SK-N-SH (cell line): ENCODE measurements around the gene EOGT. TPM values are rescaled to one million over a fixed set of nuclear protein-coding genes. Genes with fewer than 3 reads are reported as not detected.

ENCODE experiments used
- CTCF ChIA-PET: fragments of 300-600, 350-600 bp; formaldehyde crosslinking; extraction: SDS; loops from one replicate; lab custom pipeline; 2021; lab: Yijun Ruan, JAX
- POLR2A ChIA-PET: fragments of 350-600 bp; sonication (Branson Sonifier 250); formaldehyde crosslinking; extraction: SDS; loops from one replicate; lab custom pipeline; 2020; ENCODE audit warnings: antibody characterized with exemption, inconsistent platforms; lab: Yijun Ruan, JAX
- DNase-seq: peaks from one replicate; pipeline ENCODE4 v3.0.0; 2012
- H2AFZ ChIP-seq: fragments of 200-600 bp; sonication (generic); 2 replicates; pipeline ENCODE4 v1.8.1; 2016; ENCODE audit warnings: antibody characterized with exemption, mild to moderate bottlenecking, low read depth
- H3F3A ChIP-seq: fragments of 200-600 bp; sonication (generic); replicated peaks from 2 replicates; pipeline ENCODE3; 2016; ENCODE audit warnings: antibody characterized with exemption, mild to moderate bottlenecking; ENCODE audit not compliant: insufficient read depth
- H3K27ac ChIP-seq, 2 experiments: fragments of 200-500 bp in 1 of 2; fragments of 200-600 bp in 1 of 2; sonication (Bioruptor generic) in 1 of 2; sonication (generic), shearing (Covaris generic) in 1 of 2; 2 replicates each; pipeline versions ENCODE4 v1.5.1 to v1.6.1; 2014 to 2016; ENCODE audit warnings: low read depth in 2 of 2, inconsistent platforms in 1 of 2, low read length in 1 of 2, mild to moderate bottlenecking in 1 of 2, mixed read lengths in 1 of 2
- H3K27me3 ChIP-seq: fragments of 200-600 bp; sonication (generic), shearing (Covaris generic); 2 replicates; pipeline ENCODE4 v1.6.1; 2016; ENCODE audit warnings: mixed run types; ENCODE audit not compliant: insufficient read depth
- H3K36me3 ChIP-seq, 2 experiments: fragments of 200-500 bp in 1 of 2; fragments of 200-600 bp in 1 of 2; sonication (Bioruptor generic) in 1 of 2; sonication (generic) in 1 of 2; replicated peaks in 1 of 2; 2 replicates each; pipeline versions ENCODE3 to v1.5.1; 2014 to 2016; ENCODE audit warnings: low read length in 1 of 2, mild to moderate bottlenecking in 1 of 2; ENCODE audit not compliant: insufficient read depth in 2 of 2, control insufficient read depth in 1 of 2
- H3K4me1 ChIP-seq, 2 experiments: fragments of 200-500 bp in 1 of 2; fragments of 200-600 bp in 1 of 2; sonication (Bioruptor generic) in 1 of 2; sonication (generic), shearing (Covaris generic) in 1 of 2; 2 replicates each; pipeline versions ENCODE4 v1.5.1 to v1.6.1; 2014 to 2016; ENCODE audit warnings: low read depth in 1 of 2, low read length in 1 of 2, mixed run types in 1 of 2; ENCODE audit not compliant: insufficient read depth in 2 of 2, control insufficient read depth in 1 of 2
- H3K4me2 ChIP-seq: fragments of 200-600 bp; sonication (generic), shearing (Covaris generic); 2 replicates; pipeline ENCODE4 v1.6.1; 2017; ENCODE audit warnings: mixed run types
- H3K4me3 ChIP-seq, 2 experiments: fragments of 200-500 bp in 1 of 2; fragments of 200-600 bp in 1 of 2; sonication (Bioruptor generic) in 1 of 2; sonication (generic), shearing (Covaris generic) in 1 of 2; 2 replicates each; pipeline versions ENCODE4 v1.5.1 to v1.8.1; 2014 to 2016; ENCODE audit warnings: low read depth in 2 of 2, inconsistent platforms in 1 of 2, low read length in 1 of 2, mild to moderate bottlenecking in 1 of 2, mixed read lengths in 1 of 2, moderate library complexity in 1 of 2
- H3K79me2 ChIP-seq: fragments of 200-600 bp; sonication (generic); 2 replicates; pipeline ENCODE4 v1.8.1; 2017; ENCODE audit warnings: mild to moderate bottlenecking; ENCODE audit not compliant: insufficient read depth
- H3K9ac ChIP-seq: fragments of 200-600 bp; sonication (generic); 2 replicates; pipeline ENCODE4 v1.6.1; 2017; ENCODE audit warnings: mixed run types
- H3K9me2 ChIP-seq: fragments of 200-600 bp; sonication (generic); 2 replicates; pipeline ENCODE4 v1.6.1; 2017; ENCODE audit warnings: mixed run types
- H3K9me3 ChIP-seq: fragments of 200-600 bp; sonication (generic); 2 replicates; pipeline ENCODE4 v1.6.1; 2017; ENCODE audit warnings: mixed run types, mild to moderate bottlenecking, moderate library complexity
- H4K20me1 ChIP-seq: fragments of 200-600 bp; sonication (generic); 2 replicates; pipeline ENCODE4 v1.6.1; 2017; ENCODE audit warnings: mild to moderate bottlenecking, mixed run types; ENCODE audit not compliant: insufficient read depth
- CHD2 ChIP-seq: fragments of 150-350 bp; IDR thresholded peaks from 2 replicates; pipeline ENCODE4 v1.6.1; 2018; ENCODE audit warnings: low read length; ENCODE audit not compliant: partially characterized antibody
- CTCF ChIP-seq: fragments of 200-600 bp; sonication (generic); IDR thresholded peaks from 2 replicates; pipeline ENCODE4 v1.6.1; 2017; ENCODE audit warnings: antibody characterized with exemption, mild to moderate bottlenecking, moderate library complexity
- EP300 ChIP-seq, 2 experiments: IDR thresholded peaks; 2 replicates each; pipeline versions ENCODE4 v1.4.0 to v1.6.1; 2012; ENCODE audit warnings: borderline replicate concordance in 1 of 2, low read depth in 1 of 2, low read length in 1 of 2
- EZH2phosphoT487 ChIP-seq: fragments of 200-600 bp; sonication (generic); IDR thresholded peaks from 2 replicates; pipeline ENCODE4 v1.6.1; 2017; ENCODE audit warnings: low read depth, mixed run types, mild to moderate bottlenecking, antibody characterized with exemption, moderate library complexity, borderline replicate concordance
- FOSL2 ChIP-seq: IDR thresholded peaks from 2 replicates; pipeline ENCODE4 v1.4.0; 2012; ENCODE audit warnings: low read depth, mild to moderate bottlenecking, moderate library complexity, borderline replicate concordance
- FOXJ3 ChIP-seq: sonication (generic); formaldehyde crosslinking; IDR thresholded peaks from 2 replicates; pipeline ENCODE4 v1.5.1; 2020; ENCODE audit warnings: mild to moderate bottlenecking, missing genetic modification reagents
- MAX ChIP-seq: IDR thresholded peaks from 2 replicates; pipeline ENCODE4 v1.4.0; 2012; ENCODE audit warnings: low read depth
- NFIC ChIP-seq: IDR thresholded peaks from 2 replicates; pipeline ENCODE4 v1.4.0; 2012; ENCODE audit warnings: borderline replicate concordance
- RAD21 ChIP-seq: IDR thresholded peaks from 2 replicates; pipeline ENCODE4 v1.6.1; 2012; ENCODE audit warnings: mild to moderate bottlenecking, low read length
- RCOR1 ChIP-seq: fragments of 150-350 bp; IDR thresholded peaks from 2 replicates; pipeline ENCODE4 v1.6.1; 2017; ENCODE audit warnings: antibody characterized with exemption, low read length
- REST ChIP-seq: IDR thresholded peaks from 2 replicates; pipeline ENCODE4 v1.6.1; 2012; ENCODE audit warnings: mild to moderate bottlenecking, low read depth, low read length, moderate library complexity
- RFX5 ChIP-seq: IDR thresholded peaks from 2 replicates; pipeline ENCODE4 v1.6.1; 2012; ENCODE audit warnings: mild to moderate bottlenecking, improper control_type of control experiment, low read length
- SMC3 ChIP-seq: IDR thresholded peaks from 2 replicates; pipeline ENCODE4 v1.6.1; 2012; ENCODE audit warnings: low read depth, low read length, improper control_type of control experiment
- TCF12 ChIP-seq: IDR thresholded peaks from 2 replicates; pipeline ENCODE4 v1.4.0; 2012
- WGBS: methylation state at CpG from one replicate; pipeline ENCODE4 v1.1.6; 2017; ENCODE audit warnings: low lambda C conversion rate; 5-methylcytosine and 5-hydroxymethylcytosine counted together
- polyA plus RNA-seq, 3 experiments: library from polyadenylated mRNA; depleted of rRNA; stranded (reverse); fragments of >200 nt; gene quantifications; 2 replicates each; pipeline ENCODE4 v1.2.3, GENCODE V29; 2012
- TF ChIP-seq, protein P1 (sequence below): IDR thresholded peaks from 2 replicates; pipeline ENCODE4 v1.4.0; 2012; ENCODE audit warnings: low read depth, borderline replicate concordance

EOGT gene
- polyA plus RNA-seq, 1 of the 3 experiments (the other 2 are of a cell fraction): 6.0 TPM

DNA sequence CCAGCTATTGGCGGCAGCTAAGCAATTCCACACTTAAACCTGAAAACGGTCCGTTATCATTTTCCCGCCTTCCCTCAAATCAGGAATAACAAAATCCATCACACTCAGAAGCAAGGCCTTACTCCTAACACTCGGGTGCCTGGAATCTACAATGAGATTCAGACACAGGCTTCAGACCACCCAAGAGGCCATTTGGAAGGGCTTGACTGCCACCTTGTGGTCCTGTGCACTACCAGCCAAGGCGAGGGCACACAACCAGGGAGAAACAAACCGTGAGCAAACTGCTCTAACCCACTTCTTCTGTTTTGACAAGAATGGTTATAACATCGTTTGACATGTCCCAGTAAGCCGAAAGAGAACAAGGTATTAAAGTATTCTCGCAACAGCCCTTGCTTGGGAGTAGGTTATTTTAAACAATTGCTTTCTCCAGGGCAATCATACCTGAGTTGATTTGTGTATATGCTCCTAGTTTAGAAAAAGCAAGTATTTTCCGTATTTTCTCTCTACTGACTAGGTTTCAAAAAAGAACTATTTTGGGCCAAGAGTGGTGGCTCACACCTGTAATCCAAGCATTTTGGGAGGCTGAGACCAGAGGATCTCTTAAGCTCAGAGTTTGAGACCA lies 41.0 kb downstream of the EOGT start:
- 27% methylated on average over 11 of the region's 11 CpGs for WGBS
- H3K36me3 ChIP-seq: peaks cover 12 to 18% of the 10 kb centered on the region in 2 experiments
- H3K4me2 ChIP-seq: no peak overlapping the region
- H3K9ac ChIP-seq: no peak overlapping the region
- ChIA-PET POLR2A (no interaction called here), CTCF (interaction anchor here (0.6 to 2.0 kb wide), 29 partner anchors 8 to 657 kb away, joined by 3 to 22 read pairs (median 3); partner anchors contain the start of gene TAFA4)
- H3K4me3 ChIP-seq: no peak overlapping the region; a peak in 1 of 4 replicates
- H2AFZ ChIP-seq: 0 out of 2 replicates have a peak overlapping the region, but pooled peaks have one; percentile 17
- no peaks in the 10 kb centered on the region for H3F3A ChIP-seq
- TF ChIP-seq SMC3: peak; percentile 72
- TF ChIP-seq CTCF: peak; percentile 87
- no peak for TF ChIP-seq EP300 (IDR thresholded peaks at IDR 0.05; ENCODE audit: borderline replicate concordance in 1 of 2, low read depth in 1 of 2, low read length in 1 of 2)
- peak; percentile 21 for TF ChIP-seq CHD2
- TF ChIP-seq RAD21: peak; percentile 96
- no peaks in the 10 kb centered on the region for H3K79me2 ChIP-seq
- no peaks in the 10 kb centered on the region for H3K9me3 ChIP-seq
- H3K9me2 ChIP-seq: no peaks in the 10 kb centered on the region
- H3K27me3 ChIP-seq: peaks cover 18% of the 10 kb centered on the region; the same call in 1 of the 2 replicates
- H3K4me1 ChIP-seq: no peaks in the 10 kb centered on the region
- no peak overlapping the region for H3K27ac ChIP-seq
- H4K20me1 ChIP-seq: no peaks in the 10 kb centered on the region
- DNase-seq: peak; percentile 64

DNA sequence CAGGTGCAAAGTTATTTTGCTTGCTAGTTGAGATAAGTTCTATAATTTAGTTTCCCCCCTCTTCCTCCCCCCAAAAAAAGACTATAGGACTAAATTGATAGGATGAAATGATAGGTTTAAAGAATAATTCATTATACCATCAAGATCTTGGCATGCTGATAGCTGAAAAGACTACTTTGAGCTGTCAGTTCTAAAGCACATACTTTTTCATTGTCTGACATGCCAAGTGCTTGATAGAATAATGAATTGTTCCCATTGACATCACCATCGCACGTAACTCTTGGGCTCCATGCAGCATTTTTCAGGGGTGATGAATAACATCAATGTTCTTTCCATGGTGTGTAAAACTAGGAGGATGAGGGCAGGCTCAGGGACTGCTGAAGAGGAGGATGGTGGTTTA lies 48.8 kb downstream of the EOGT start:
- no peaks in the 10 kb centered on the region for H3K36me3 ChIP-seq
- no peak overlapping the region for H3K27ac ChIP-seq
- H3K79me2 ChIP-seq: no peaks in the 10 kb centered on the region
- CTCF ChIA-PET: interaction anchor here (1.5 to 1.9 kb wide), 2 partner anchors 8 to 32 kb away, joined by 4 to 7 read pairs; no protein-coding TSS in a partner anchor
- H3F3A ChIP-seq: no peaks in the 10 kb centered on the region
- no peak overlapping the region for H2AFZ ChIP-seq
- no peaks in the 10 kb centered on the region for H4K20me1 ChIP-seq
- no peaks in the 10 kb centered on the region for H3K9me2 ChIP-seq
- TF ChIP-seq MAX (no peak), RCOR1 (no peak), FOSL2 (no peak), TCF12 (no peak), RFX5 (no peak), NFIC (no peak), EZH2phosphoT487 (no peak), REST (no peak), FOXJ3 (CRISPR knock-in tag) (no peak)
- TF ChIP-seq, protein P1, sequence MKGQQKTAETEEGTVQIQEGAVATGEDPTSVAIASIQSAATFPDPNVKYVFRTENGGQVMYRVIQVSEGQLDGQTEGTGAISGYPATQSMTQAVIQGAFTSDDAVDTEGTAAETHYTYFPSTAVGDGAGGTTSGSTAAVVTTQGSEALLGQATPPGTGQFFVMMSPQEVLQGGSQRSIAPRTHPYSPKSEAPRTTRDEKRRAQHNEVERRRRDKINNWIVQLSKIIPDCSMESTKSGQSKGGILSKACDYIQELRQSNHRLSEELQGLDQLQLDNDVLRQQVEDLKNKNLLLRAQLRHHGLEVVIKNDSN: no peak
- no peak overlapping the region for H3K9ac ChIP-seq
- H3K4me1 ChIP-seq: no peaks in the 10 kb centered on the region
- H3K4me3 ChIP-seq: no peak overlapping the region
- WGBS: 90% methylated on average over 2 of the region's 2 CpGs
- peaks cover 6% of the 10 kb centered on the region; the same call in 1 of the 2 replicates for H3K27me3 ChIP-seq
- no peak overlapping the region for H3K4me2 ChIP-seq
- DNase-seq: no peak
- POLR2A ChIA-PET: no interaction called here
- H3K9me3 ChIP-seq: no peaks in the 10 kb centered on the region
